NCI-H526 treated with DMSO at 0.1 percent for 48 hours (cell line): ENCODE results near the gene PPTC7.
"Not testable (repeated sequence)": the region's sequence is repeated elsewhere in the genome, so short reads cannot be mapped to it uniquely, and the experiment has no call there.

Experiments used
- DNase-seq: peaks from one replicate; lab custom pipeline; 2025; lab: John Stamatoyannopoulos, UW

PPTC7 gene

DNA sequence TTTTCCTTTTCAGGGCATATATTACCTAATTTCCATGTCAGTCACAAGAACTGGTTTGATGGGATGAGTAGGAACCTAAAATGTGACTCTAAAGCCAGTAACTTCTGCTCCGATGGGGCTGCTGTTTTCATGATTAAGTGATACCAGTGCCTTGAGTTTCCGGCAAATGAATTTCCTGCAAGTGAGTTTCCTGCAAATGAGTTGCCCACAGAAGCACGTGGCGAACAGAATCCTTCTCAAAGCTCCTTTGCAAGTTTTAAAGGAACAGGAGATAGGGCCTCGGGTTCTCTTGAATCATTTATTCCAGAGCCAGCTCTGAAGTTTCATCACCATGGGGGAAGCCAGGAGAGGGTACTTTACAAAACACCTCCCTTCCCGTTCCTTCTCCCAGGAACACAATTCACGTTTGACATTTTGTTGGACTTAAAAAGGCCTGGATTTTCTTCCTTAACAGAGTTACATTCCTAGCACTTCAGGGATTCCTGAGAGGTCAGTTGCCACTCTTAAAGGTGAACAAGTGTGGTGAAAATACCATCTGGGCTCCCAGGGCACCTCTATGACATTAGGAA lies 2.2 kb upstream of the PPTC7 start:
- no peak for DNase-seq

DNA sequence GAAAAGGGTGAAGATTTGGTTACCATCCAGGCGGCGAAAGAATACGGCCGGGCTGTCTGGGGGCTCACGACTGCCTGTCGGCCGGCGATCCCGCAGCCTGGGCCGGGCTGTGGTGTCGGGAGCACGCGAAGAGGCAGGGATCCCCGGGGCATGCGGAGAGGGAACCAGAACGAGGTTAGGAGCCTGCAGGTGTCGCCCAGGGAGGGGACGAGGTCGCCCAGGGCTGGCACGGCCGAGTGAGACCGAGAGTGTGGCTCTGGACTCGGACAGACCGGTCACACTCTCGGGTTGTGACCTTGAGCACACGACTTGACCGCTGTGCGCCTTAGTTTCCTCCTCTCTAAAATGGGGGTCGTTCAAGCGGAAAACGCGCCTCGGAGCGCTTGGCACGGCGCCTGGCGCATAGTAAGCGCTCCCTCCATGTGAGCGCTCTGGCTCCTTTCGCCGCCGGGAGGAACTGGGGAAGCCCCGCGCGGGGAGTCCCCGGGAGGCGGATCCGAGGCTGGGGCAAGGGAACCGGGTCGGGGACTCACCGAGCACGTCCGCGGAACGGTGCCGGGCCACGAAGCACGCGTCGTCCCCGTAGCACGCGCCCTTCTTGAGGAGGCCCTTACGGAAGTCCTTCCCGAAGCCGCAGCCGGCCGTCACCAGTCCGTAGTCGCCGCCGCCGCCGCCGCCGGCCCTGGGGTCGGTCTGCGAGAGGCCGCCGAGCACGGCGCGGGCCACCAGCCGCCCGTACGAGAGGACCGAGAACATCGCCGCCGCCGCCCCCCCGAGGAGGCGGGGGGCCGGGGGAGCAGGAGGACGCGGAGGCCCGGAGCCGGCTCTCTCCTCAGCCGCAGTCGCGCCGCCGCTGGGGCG lies 612 bp downstream of the PPTC7 start:
- peak; percentile 28 for DNase-seq

DNA sequence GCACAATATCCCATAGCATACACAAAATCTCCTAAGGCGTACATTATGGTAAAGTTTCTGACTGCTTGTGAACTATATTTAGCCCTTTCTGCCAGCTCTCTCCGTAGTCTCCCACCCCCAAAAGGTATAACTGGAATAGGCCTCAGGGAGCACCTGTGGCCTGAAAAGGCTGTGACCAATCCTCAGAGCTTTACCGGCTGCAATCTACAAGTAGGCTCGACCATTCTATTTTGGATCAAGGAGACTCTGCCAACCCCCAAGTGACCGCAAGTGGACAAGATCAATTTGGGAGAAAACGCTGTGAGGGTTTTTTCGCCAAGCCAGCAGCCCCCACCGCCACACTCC lies 1.2 kb downstream of the PPTC7 start:
- no peak for DNase-seq

DNA sequence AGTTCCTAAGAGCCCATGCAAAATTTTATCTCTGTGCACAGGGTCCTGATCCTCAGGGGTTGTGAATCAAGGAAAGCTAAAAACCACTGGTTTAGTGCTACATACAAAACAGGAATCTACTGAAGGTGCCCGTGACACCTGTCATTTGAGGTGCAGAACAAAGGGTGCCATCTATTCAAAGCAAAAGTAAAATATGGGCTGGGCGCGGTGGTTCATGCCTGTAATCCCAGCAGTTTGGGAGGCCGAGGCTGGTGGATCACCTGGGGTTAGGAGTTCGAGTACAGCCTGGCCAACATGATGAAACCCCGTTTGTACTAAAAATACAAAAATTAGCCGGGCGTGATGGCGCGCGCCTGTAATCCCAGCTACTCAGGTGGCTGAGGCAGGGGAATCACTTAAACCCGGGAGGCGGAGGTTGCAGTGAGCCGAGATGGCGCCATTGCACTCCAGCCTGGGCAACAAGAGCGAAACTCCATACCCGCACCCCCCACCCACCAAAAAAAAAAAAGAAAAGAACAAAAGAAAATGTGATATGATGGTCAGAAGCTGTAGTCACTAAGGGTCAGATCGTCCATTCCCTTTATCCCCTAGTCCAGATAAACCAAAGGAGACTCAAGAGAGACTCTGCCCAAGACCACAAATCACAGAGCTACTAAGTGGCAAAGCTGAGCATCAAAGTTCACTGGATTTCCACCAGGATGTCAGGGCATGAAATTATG lies 3.4 kb downstream of the PPTC7 start:
- DNase-seq = no peak

DNA sequence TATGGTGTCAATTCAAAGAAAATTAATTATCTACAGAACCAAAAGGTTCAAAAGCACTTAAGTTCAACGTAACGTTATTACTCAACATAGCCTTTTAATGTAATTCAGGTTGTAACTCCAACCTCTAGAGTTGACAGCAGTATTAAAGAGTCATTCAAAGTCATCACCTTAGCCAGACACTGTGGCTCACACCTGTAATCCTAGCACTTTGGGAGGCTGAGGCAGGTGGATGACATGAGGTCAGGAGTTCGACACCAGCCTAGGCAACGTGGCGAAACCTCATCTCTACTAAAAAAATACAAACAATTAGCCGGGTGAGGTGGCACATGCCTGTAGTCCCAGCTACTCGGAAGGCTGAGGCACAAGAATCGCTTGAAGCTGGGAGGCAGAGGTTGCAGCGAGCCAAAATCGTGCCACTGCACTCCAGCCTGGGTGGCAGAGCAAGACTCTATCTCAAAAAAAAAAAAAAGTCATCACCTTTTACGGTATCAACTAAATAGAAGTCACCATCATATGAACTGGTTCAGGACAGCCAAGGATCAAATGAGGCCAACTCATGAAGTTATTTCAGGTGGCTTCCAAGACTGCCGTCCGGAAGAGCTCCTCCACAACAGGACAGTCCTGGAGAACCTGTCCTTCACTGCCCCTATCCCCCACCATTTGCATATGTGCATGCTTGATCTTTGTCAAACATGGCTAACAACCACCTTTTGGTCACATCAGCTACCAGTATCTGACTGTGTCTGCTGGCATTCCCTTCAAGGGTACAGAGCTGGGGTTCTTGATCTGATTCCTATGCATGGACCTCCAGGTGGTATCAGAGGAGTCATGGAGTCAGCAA lies 4.2 kb downstream of the PPTC7 start:
- no peak for DNase-seq

DNA sequence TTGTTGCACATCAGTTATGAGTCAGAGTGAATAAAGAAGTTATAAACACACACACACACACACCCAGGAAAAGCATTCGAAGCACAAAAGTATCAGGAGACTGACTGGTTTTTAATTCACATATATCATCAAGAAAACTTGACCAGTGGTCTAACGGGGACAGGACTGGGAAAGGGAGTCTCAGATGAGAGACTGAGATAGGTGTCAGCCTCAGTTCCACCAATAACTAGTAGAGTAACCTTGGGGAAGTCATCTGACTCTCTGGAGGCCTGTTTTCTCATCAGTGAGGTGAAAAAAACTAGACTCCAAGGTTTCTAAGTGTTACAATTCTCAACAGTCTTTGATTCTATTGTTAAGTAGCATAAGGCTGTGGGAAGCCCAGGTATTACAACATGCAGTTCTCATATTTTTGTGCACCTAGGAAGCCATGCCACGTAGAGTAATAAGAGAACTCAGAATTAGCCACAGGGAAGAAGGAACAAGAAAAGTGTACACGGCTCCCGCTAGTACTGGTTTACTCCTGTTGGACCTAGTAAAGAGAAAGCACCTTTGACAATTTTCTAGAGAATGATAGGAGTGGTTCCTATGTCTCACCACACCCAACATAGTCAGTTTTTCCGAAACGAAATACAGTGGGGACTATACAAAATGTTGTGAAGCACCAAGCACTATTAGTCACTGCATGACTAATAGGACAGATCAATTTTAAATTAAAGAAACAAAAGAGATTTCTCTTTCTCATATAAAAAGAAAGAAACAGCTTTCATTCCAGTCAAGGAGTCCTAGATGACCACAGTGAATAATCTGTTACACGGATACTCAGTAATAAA lies 5.0 kb downstream of the PPTC7 start:
- DNase-seq = no peak

DNA sequence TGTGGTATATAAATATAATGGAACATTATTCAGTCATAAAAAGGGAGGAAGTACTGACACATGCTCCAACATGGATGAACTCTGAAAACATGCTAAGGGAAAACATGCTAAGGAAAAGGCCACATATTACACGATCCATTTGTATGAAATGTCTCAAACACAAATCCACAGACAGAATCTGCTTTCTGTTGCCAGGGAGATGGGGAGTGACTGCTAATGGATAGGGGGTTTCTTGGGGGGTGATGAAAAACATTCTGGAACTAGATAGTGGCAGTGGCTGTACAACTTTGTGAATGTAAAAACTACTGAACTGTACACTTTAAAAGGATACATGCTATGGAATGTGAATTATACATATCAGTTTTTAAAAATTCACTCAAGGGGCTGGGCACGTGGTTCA lies 6.6 kb downstream of the PPTC7 start:
- DNase-seq = no peak

DNA sequence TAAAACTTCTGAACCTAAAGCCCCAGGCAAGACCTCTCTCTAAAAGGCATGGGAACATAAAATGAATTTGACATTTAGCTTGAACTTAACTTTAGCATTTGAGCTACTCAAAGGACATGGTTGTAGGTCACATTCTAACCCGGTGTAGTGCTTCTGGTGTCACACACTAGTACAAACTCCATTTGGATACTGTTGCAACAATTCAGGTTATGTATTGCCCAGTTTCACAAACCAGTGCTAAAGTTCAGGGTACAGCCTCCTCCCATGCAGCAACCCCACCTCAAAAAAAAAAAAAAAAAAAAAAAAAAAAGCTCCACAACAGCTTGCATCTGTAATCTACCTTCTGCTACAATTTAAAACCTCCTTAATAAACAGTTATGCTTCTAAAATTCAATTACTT lies 7.8 kb downstream of the PPTC7 start:
- DNase-seq = no peak

DNA sequence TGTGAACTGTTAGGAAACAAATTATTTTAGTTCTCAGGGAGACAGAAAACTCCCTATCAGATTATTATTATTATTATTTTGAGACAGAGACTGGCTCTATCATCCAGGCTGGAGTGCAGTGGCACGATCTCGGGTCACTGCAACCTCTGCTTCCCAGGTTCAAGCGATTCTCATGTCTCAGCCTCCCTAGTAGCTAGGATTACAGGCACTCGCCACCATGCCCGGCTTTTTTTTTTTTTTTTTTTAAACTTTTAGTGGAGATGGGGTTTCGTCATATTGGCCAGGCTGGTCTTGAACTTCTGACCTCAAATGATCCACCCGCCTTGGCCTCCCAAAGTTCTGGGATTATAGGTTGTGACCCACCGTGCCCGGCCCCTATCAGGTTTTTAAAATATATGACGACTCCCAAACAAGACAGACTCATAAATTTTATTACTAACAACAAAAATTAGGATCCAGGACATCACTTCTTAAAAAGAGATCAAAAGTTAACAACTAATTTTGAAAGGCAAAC lies 8.3 kb downstream of the PPTC7 start:
- DNase-seq = not testable (repeated sequence)

DNA sequence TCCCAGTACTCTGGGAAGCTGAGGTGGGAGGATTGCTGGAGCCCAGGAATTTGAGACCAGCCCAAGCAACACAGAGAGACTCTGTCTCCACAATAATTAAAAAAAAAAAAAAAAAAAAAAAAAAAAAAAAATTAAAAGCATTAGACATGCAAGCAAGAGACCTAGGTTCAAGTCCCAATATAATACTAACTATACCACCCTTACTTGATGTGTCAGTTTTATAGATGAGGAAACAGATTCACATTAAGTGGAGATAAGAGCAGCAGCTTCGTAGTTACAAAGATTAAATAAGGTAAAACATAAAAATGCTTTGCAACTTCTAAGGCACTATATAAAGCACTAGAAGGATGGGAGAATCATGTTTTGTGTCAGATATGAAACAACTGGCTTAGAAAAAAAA lies 9.1 kb downstream of the PPTC7 start:
- no peak for DNase-seq

DNA sequence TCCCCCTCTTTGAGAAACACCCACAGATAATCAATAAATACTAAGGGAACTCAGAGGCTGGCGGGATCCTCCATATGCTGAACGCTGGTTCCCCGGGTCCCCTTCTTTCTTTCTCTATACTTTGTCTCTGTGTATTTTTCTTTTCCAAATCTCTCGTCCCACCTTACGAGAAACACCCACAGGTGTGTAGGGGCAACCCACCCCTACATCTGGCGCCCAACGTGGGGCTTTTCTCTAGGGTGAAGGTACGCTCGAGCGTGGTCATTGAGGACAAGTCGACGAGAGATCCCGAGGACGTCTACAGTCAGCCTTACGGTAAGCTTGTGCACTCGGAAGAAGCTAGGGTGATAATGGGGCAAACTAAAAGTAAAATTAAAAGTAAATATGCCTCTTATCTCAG lies 12.3 kb downstream of the PPTC7 start:
- not testable (repeated sequence) for DNase-seq

DNA sequence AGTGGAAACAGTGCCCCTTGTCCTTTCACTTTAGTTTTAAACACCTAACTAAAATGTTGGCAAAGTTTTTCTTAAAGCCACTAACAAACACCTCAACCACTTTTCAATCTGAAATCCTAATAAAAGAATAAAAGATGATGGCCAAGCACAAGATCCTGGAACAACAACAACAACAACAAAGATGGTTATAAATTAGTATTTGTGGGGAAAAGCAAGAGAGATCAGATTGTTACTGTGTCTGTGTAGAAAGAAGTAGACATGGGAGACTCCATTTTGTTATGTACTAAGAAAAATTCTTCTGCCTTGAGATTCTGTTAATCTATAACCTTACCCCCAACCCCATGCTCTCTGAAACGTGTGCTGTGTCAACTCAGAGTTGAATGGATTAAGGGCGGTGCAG lies 13.3 kb downstream of the PPTC7 start:
- DNase-seq = not testable (repeated sequence)

DNA sequence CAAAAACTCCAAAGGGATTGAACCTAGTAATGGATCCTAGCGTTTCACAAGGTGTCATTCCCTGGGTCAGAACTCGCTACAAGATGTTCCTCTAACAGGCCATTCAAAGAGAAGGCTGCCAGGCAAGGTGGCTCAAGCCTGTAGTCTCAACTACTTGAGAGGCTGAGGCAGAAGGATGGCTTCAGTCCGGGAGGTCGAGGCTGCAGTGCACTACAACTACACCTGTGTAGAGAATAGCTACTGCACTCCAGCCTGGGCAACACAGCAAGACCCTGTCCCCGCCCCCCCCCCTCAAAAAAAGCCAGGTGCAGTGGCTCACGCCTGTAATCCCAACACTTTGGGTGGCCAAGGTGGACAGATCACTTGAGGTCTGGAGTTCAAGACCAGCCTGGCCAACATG lies 14.4 kb downstream of the PPTC7 start:
- no peak for DNase-seq

DNA sequence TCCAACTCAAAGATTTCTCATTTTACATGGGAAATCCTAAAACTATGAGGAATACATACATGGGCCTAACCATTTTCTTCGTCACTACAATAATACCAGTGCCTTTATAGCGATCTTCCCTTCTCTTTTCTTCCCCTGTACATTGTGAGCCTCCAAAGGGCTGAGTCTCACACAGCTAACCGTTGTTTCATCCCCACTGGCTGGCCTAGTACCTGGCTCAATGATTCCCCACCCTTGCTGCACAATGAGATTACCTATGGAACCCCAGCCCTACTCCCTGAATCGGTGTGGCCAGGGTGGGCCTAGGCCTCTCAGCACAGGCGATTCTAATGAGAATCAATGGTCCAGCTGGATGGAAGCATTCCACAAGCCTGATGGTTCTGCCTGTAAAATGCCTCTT lies 16.1 kb downstream of the PPTC7 start:
- DNase-seq = no peak

DNA sequence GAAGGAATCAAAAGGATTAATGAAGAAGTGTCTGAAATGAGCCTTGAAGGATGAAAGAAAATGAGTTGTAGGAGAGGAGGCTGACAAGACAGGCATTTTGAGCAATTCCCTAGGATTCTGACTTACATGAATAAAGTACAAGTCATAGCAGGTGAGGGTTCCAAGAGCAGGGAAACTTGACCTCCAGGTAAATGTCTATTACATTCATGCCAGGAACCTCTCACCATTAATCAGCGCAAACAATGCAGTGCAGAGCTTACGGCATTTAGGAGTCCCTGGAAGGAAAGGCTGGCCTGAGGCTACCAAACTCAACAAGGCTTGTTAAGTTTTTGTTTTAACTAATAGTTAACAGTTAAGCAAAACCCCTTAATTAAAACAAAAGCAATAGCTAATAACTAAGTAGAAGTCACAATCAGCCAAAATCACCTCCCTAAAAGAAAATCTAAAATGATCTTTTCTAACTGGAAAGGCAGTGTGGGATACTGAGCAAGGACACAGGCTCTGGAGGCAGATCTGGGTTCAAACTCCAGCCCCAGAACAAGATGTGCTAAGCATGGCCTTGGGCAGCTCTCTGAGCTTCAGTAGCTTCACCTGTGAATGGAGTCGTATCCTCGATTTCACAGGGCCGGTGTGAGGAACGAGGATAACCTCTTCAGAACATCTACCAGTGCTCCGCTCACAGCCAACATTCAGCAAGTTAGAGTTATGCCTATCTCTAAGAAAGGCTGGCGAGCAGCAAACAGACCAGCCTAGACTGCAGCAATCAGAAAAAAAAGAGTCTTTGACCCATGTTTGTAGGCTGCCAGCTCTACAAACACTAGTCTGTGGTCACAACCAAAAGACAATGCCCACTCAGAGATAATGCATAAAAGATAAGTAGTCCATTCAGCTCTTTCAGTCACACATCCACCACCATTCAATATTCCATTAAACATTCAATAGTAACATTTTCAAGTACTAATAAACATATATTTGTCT lies 16.9 kb downstream of the PPTC7 start:
- DNase-seq = no peak

DNA sequence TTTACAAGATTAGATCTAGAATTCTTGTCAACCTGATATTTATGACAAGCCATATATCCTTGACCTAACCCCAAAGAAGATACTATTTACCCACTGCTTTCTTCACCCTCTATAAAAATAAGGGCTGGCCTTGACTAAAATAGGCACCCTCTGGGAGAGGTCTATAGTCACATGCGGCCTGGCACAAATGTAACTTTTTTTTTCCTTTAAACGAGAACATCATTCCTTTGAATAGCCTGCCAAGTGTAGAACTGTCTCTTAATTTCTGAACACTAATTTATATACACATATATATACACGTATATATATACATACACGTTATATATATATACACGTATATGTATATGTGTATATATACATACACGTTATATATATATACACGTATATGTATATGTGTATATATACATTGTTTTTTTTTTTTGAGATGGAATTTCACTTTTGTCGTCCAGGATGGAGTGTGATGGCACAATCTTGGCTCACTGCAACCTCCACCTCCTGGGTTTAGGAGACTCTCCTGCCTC lies 18.6 kb downstream of the PPTC7 start:
- no peak for DNase-seq

DNA sequence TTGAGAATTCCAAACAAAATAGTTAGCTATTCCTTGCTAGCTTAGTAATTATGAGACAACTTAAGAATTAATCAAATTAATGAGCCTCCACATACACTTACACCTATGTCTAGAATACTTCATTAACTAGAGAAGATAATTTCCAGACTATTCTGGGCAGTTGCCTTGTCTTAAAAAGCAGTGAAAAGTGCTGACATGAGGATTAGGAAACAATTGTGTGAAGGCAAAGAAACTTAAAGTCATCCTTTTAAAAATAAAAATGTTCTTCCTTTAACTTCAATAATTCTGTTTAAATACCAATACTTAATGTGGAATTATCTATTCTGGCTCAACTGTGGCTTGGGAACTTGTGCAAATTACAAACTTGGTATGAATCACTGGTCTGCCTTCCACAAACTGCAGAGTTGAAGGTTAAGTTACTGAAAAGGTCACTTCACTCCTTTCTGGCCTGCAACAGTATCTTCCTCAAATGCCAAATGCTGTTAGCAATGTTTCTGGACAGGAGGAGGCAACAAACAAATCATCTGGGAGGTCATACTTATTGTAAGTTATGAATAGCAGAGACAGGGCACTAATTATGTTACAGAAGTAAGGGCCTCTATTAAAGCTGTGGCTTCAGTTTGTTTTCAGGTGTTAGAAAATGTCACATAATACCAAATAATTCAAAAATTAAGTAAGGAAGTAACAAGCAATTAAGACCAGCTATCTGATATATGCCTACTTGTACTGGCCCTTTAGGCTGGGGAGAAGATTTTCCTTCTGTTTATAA lies 19.2 kb downstream of the PPTC7 start:
- no peak for DNase-seq

DNA sequence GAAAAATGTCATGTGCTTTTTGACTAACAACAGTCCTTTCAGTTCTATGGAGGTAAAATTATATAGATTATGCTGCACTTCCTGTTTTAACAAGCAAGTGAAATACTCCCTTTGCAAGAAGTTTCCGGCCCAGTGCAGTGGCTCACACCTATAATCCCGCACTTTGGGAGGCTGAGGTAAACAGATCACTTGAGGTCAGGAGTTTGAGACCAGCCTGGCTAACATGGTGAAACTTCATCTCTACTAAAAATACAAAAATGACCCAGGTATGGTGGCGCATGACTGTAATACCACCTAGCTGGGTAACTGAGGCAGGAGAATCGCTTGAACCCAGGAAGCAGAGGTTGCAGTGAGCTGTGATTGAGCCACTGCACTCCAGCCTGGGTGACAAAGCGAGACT lies 20.7 kb downstream of the PPTC7 start:
- not testable (repeated sequence) for DNase-seq
